Neural cell (in vitro differentiated cells): ENCODE measurements around the gene SYT10. TPM values are rescaled to one million over a fixed set of nuclear protein-coding genes. Genes with fewer than 3 reads are reported as not detected.

Source experiments
- H2AFZ ChIP-seq: fragments of 200-600, 300-800 bp; sonication (generic), shearing (Covaris generic); 2 replicates; pipeline ENCODE4 v1.6.0; 2014; ENCODE audit warnings: low read depth, mild to moderate bottlenecking, antibody characterized with exemption, low read length, moderate library complexity
- H3F3A ChIP-seq: fragments of 200-600 bp; shearing (Covaris generic); 2 replicates; pipeline ENCODE4 v1.6.1; 2016; ENCODE audit warnings: mild to moderate bottlenecking, moderate library complexity, mixed read lengths, antibody characterized with exemption, low read length; ENCODE audit not compliant: insufficient read depth, poor library complexity, severe bottlenecking
- H3K27ac ChIP-seq: fragments of 200-600, 300-800 bp; sonication (generic), shearing (Covaris generic); 2 replicates; pipeline ENCODE4 v1.5.1; 2014; ENCODE audit warnings: mild to moderate bottlenecking, low read length, moderate library complexity
- H3K27me3 ChIP-seq: fragments of 300-800, 200-600 bp; sonication (generic), shearing (Covaris generic); 2 replicates; pipeline ENCODE4 v1.6.0; 2014; ENCODE audit warnings: mild to moderate bottlenecking, low read depth, low read length, moderate library complexity; ENCODE audit not compliant: insufficient read depth
- H3K36me3 ChIP-seq: fragments of 300-800, 200-600 bp; sonication (generic), shearing (Covaris generic); 2 replicates; pipeline ENCODE4 v1.5.1; 2014; ENCODE audit warnings: mild to moderate bottlenecking, antibody characterized with exemption, low read length, moderate library complexity; ENCODE audit not compliant: insufficient read depth
- H3K4me2 ChIP-seq: fragments of 300-800, 200-600 bp; sonication (generic), shearing (Covaris generic); 2 replicates; pipeline ENCODE4 v1.6.0; 2014; ENCODE audit warnings: mild to moderate bottlenecking, low read length
- H3K4me3 ChIP-seq: fragments of 300-800, 200-600 bp; sonication (generic), shearing (Covaris generic); 2 replicates; pipeline ENCODE4 v1.5.1; 2014; ENCODE audit warnings: mild to moderate bottlenecking, low read length, moderate library complexity
- H3K79me2 ChIP-seq: fragments of 200-600 bp; shearing (Covaris generic); replicated peaks from 2 replicates; pipeline ENCODE4 v1.6.0; 2014; ENCODE audit warnings: mild to moderate bottlenecking, low read length, moderate library complexity; ENCODE audit not compliant: insufficient read depth
- H3K9ac ChIP-seq: fragments of 300-800, 200-600 bp; sonication (generic), shearing (Covaris generic); 2 replicates; pipeline ENCODE4 v1.6.1; 2016; ENCODE audit warnings: mild to moderate bottlenecking, low read length, mixed read lengths
- H3K9me2 ChIP-seq: fragments of 200-600 bp; shearing (Covaris generic); 2 replicates; pipeline ENCODE4 v1.6.1; 2016; ENCODE audit warnings: mild to moderate bottlenecking, low read length, mixed read lengths; ENCODE audit not compliant: insufficient read depth
- H3K9me3 ChIP-seq: fragments of 200-600, 300-800 bp; sonication (generic), shearing (Covaris generic); 2 replicates; pipeline ENCODE4 v1.6.1; 2016; ENCODE audit warnings: mild to moderate bottlenecking, mixed run types, low read length, moderate library complexity, mixed read lengths
- H4K20me1 ChIP-seq: fragments of 200-600 bp; shearing (Covaris generic); 2 replicates; pipeline ENCODE4 v1.6.1; 2016; ENCODE audit warnings: mild to moderate bottlenecking, mixed run types; ENCODE audit not compliant: insufficient read depth
- POLR2AphosphoS5 ChIP-seq: IDR thresholded peaks from 2 replicates; pipeline ENCODE4 v1.6.1; 2012
- RAD21 ChIP-seq: fragments of 450-650 bp; conservative IDR thresholded peaks from 2 replicates; pipeline ENCODE4 v1.6.1; 2014; ENCODE audit warnings: antibody characterized with exemption, mild to moderate bottlenecking, moderate library complexity
- REST ChIP-seq: IDR thresholded peaks from 2 replicates; pipeline ENCODE4 v1.6.1; 2012; ENCODE audit warnings: borderline replicate concordance
- SMC3 ChIP-seq: fragments of 450-650 bp; conservative IDR thresholded peaks from 2 replicates; pipeline ENCODE4 v1.6.1; 2014; ENCODE audit warnings: antibody characterized with exemption, mild to moderate bottlenecking, moderate library complexity; ENCODE audit not compliant: poor library complexity
- TAF1 ChIP-seq: IDR thresholded peaks from 2 replicates; pipeline ENCODE4 v1.6.1; 2012; ENCODE audit warnings: low read depth
- polyA plus RNA-seq: library from polyadenylated mRNA; depleted of rRNA; stranded (reverse); fragments of >200 nt; gene quantifications from 2 replicates; pipeline ENCODE4 v1.2.3, GENCODE V29; 2014
- TF ChIP-seq, protein P1 (sequence below): fragments of 450-650 bp; IDR thresholded peaks from 2 replicates; pipeline ENCODE4 v1.5.1; 2014; ENCODE audit warnings: antibody characterized with exemption, mild to moderate bottlenecking, moderate library complexity; ENCODE audit not compliant: poor library complexity, severe bottlenecking

Gene SYT10
- polyA plus RNA-seq, 1 donor from 2014 or later, result 12.3 TPM

- TF ChIP-seq REST (no peak), POLR2AphosphoS5 (no peak), SMC3 (no peak)
Observed at GRCh38 chr12:33488036-33488435, 48.4 kb upstream of the SYT10 start (continued).

DNA sequence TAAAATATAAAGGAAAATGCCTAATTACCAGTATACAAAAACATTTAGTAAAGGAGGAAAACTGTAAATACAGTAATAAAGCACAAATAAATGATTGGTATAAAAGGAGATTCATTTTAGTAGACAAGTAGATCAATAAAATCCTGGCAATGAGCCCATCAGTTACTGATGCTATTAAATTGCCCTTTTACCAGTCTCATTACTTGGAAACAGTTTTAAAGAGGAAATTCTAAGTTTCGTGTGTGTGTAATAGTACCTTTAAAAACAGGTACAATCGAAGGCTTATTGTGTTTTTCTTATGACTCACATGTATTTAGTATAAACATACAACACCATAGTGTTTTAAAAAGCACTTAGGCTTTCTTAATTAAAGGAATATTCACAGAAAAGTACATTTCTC, 46.4 kb upstream of the SYT10 start:
- Histone ChIP-seq H3K4me2 (no peak overlapping the region), H3K9me3 (no peaks in the 10 kb centered on the region), H3K27me3 (no peaks in the 10 kb centered on the region), H3K4me3 (no peak overlapping the region), H2AFZ (no peak overlapping the region), H4K20me1 (no peaks in the 10 kb centered on the region), H3K79me2 (no peaks in the 10 kb centered on the region), H3K36me3 (no peaks in the 10 kb centered on the region), H3K9me2 (no peaks in the 10 kb centered on the region), H3K27ac (no peak overlapping the region), H3F3A (no peaks in the 10 kb centered on the region), H3K9ac (no peak overlapping the region)
- TF ChIP-seq, protein P1, sequence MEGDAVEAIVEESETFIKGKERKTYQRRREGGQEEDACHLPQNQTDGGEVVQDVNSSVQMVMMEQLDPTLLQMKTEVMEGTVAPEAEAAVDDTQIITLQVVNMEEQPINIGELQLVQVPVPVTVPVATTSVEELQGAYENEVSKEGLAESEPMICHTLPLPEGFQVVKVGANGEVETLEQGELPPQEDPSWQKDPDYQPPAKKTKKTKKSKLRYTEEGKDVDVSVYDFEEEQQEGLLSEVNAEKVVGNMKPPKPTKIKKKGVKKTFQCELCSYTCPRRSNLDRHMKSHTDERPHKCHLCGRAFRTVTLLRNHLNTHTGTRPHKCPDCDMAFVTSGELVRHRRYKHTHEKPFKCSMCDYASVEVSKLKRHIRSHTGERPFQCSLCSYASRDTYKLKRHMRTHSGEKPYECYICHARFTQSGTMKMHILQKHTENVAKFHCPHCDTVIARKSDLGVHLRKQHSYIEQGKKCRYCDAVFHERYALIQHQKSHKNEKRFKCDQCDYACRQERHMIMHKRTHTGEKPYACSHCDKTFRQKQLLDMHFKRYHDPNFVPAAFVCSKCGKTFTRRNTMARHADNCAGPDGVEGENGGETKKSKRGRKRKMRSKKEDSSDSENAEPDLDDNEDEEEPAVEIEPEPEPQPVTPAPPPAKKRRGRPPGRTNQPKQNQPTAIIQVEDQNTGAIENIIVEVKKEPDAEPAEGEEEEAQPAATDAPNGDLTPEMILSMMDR, result no peak
- TF ChIP-seq TAF1 (no peak), POLR2AphosphoS5 (no peak)

DNA sequence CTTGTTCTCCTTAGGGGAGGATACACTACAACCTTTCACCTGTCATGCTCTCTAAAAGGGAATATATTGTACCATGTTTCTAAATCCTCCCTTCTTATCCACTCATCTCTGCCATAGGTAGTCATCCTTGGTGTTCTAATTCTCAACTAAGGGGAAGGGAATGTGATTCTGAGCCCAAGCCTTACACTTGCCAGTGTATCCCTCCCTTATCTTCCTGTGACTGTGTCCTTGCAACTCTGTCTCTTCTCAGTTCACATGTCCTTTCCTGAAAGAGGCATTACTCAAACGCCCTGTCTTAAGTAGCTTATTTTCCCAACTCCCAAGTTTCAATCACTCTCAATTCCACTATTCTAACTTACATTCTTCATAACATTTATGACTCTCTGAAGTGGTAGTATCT, 44.5 kb upstream of the SYT10 start:
- Histone ChIP-seq H3K27ac (no peak overlapping the region), H3K4me3 (no peak overlapping the region), H3K9ac (no peak overlapping the region), H3K36me3 (no peaks in the 10 kb centered on the region), H3K79me2 (no peaks in the 10 kb centered on the region), H3K9me2 (no peaks in the 10 kb centered on the region), H2AFZ (no peak overlapping the region), H3F3A (no peaks in the 10 kb centered on the region), H4K20me1 (no peaks in the 10 kb centered on the region), H3K9me3 (no peaks in the 10 kb centered on the region), H3K4me2 (no peak overlapping the region), H3K27me3 (no peaks in the 10 kb centered on the region)
- TF ChIP-seq RAD21 (no peak), REST (no peak)
- TF ChIP-seq, protein P1, result no peak
